Renal cortical epithelial cell (primary cell): ENCODE measurements around the gene POLR3H. TPM values are rescaled to one million over a fixed set of nuclear protein-coding genes. Genes with fewer than 3 reads are reported as not detected.
A peak's percentile ranks its signal among the peaks of the same experiment; 100 is the strongest.
"Not testable (repeated sequence)": the region's sequence is repeated elsewhere in the genome, so short reads cannot be mapped to it uniquely, and the experiment has no call there.

Experiments
- DNase-seq: peaks from one replicate; pipeline ENCODE4 v3.0.0-alpha.2; 2011; ENCODE audit warnings: low read depth
- total RNA-seq: library from RNA; depleted of rRNA; stranded (reverse); fragments of >200 nt; gene quantifications from 2 replicates; pipeline ENCODE4 v1.2.3, GENCODE V29; 2014

Gene POLR3H
- total RNA-seq, 1 donor from 2014 or later = 38.8 TPM

- peak; percentile 74 for DNase-seq
These were observed 20.3 kb upstream of the POLR3H start for GRCh38 chr22:41564563-41564962.

DNA sequence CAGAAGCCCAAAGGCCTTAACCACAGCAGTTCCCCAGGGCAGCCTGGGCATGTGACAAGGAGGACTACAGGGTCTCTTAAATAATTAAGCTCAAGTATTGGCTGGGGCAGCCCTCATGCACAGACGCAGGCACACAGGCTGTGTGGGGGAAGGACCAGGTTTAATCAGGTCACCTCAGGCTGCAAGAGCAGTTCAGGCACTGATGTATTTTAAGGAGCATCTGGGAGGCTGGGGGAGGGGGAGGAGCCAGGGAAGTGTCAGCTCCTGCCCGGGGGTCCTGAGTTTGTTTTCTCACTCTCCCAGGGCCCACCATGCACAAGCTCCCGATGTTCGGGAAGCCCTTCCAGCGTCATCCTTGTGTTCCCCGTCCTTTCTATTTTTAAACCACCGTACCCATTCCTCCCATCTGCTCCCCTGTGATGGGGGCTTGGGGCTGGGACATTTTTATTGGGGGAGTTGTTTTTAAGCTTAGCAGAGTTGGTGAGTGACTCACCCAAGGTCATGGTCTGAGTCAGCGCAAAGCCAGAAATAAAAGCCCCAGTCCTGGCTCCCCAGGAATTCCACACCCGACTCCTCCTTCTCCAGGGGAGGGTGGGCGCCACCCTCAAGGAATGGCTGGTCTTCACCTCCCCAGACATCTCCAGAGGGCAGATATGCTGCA is 18.9 kb upstream of the POLR3H start:
- DNase-seq = peak; percentile 91

- DNase-seq = no peak
These were observed 18.2 kb upstream of the POLR3H start for GRCh38 chr22:41562461-41562860.

- DNase-seq = no peak
These were observed 17.5 kb upstream of the POLR3H start for GRCh38 chr22:41561788-41562187.

GRCh38 chr22:41561335-41561734 is 17.1 kb upstream of the POLR3H start:
- no peak for DNase-seq

DNA sequence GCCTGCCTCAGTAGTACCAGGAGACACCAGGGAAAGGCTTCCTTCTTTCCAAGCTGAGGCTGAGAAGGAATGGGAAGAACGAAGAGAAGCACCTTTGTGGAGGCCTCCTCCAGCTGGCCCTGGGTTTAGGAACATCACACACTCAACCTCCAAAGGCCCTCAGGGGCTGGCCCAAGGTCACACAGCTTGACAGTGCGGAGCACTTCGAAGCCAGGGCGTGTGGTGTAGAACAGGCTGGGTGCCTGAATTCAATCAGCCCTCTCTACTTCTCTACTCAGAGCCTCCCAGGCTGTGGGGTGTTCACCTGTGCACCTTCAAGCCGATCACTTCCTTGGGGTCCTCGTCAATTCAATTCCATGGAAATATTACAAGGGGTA is 15.8 kb upstream of the POLR3H start:
- no peak for DNase-seq

DNA sequence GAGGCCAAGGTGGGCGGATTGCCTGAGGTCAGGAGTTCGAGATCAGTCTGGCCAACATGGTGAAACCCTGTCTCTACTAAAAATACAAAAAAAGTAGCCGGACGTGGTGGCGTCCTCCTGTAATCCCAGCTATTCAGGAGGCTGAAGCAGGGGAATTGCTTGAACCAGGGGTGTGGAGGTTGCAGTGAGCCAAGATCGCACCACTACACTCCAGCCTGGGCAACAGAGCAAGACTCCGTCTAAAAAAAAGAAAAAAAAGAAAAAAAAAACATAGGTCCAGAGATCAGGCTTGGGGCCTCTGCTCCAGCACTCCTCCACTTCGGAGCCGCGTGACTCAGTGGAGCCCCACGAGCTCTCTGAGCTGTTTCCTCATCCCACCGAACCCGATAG is 14.0 kb upstream of the POLR3H start:
- DNase-seq = not testable (repeated sequence)

- peak; percentile 57 for DNase-seq
These were observed 13.4 kb upstream of the POLR3H start for GRCh38 chr22:41557401-41558240.

- no peak for DNase-seq
These were observed 12.3 kb upstream of the POLR3H start for GRCh38 chr22:41556561-41556960.

- no peak for DNase-seq
These were observed 11.2 kb upstream of the POLR3H start for GRCh38 chr22:41555325-41555982.

GRCh38 chr22:41551877-41552582 is 7.8 kb upstream of the POLR3H start:
- no peak for DNase-seq

- no peak for DNase-seq
These were observed 6.8 kb upstream of the POLR3H start for GRCh38 chr22:41550952-41551491.

DNA sequence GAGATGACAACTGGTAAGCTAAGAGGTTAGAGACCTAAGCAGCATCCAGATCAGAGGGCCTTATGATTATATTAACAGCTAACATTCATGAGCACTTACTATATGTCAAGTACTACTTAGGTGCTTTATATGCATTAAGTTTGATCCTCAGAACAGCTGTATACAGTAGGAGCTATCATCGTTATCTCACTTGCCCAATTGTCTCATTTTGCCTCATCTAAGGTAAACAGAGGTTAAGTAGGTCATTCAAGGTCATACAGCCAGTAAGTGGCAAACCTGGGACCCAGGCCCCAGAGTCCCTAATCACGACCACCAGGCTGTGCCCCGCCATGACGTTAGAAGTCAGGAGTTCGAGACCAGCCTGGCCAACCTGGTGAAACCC is 4.6 kb upstream of the POLR3H start:
- DNase-seq = no peak

- no peak for DNase-seq
These were observed 604 bp upstream of the POLR3H start for GRCh38 chr22:41544671-41545476.

DNA sequence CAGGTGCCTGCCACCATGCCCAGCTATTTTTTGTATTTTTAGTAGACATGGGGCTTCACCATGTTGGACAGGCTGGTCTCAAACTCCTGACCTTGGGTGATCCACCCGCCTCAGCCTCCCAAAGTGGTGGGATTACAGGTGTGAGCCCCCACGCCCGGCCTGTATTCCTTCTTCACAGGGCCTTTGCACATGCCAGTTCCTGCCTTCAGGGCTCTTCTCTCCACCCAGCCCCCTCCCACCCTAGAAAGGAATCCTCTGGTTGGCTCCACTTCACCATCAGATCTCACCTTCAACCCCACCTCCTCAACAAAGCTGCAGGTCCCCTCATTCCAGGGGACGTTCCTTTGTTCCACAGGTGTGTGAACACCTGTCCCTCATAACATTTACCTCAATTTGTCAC is 2.0 kb downstream of the POLR3H start:
- DNase-seq = no peak

DNA sequence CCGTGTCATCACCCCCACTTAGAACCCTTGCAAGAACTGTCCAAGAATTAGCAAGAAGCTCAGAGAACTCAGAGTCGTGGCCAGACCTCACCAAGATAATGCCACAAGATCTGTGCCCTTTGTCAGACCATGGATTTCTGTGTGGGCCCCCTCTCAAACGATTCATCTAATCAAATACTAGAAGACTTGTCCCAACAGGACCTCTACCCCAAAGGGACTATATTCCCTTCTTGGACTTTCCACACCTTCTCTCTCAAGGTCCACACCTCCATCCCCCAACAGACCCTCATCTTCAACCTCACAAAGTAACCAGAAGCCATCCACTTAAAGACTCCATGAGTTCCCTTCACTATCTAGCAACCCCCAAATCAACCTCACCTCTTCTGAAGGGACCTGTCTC is 2.8 kb downstream of the POLR3H start:
- no peak for DNase-seq

DNA sequence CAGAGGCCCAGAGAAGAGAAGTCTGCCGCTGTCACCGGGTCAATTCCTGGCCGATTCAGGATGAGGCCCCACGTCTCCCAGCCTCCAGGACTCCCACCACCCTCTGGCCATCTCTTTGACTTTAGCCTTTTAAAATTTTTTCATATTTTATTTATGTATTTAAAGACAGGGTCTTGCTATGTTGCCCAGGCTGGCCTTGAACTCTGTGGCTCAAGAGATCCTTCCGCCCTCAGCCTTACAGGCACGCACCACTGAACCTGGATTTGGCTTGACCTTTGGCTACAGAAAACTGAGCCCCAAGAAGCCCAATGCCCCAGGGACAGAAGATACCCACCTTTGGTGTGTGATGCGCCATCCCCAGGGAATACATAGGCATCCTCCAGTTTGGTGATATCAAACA is 3.9 kb downstream of the POLR3H start:
- DNase-seq = no peak

DNA sequence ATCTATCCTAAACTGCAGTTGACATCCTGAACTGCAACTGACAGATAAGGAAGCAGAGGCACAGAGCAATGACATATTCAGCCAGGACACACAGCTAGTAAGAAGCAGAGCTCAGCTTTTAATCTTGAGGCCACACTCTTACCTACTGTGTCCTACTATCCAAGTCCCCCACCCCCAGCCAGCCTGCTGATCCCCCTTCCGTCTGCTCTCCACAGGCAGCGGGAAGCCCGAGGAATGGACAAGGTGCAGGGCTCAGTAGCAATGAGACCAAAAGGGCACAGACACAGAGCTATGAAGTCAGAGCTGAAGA is 4.3 kb downstream of the POLR3H start:
- no peak for DNase-seq

DNA sequence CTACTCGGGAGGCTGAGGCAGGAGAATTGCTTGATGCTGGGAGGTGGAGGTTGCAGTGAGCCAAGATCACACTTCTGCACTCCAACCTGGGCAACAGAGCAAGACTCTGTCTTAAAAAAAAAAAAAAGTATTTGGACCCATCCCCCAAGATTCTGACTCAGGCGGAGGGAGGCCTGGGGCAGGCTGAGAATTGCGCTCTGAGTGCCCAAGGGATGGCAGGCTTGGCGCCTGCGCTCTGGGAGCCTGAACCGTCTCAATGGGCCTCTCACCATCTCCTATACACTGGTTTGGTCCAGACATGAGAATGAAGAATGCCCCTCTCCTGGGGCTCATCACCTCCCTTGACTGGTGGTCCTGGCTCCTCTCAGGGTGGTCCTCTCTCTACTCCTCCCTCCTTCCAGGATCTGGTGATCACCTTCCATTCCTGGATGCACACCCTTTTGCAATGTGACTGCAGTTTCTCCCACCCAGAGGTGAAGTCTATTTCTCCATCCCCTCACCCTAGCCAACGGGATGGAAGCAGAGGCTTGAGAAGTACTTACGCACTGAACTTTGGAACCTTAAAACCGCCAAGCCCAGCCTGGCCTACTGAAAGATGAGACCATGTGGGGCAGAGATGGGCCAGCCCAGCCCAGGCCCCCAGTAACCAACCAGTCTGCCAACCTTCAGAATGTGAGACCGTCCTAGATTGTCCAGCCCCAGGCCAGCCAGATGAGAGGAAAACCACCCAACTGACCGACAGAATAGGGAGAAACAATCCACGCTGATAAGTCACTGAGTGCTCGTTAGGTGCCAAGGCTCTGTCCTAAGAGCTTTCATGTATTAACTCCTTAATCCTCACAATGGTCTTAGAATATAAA is 4.9 kb downstream of the POLR3H start:
- DNase-seq = peak; percentile 16

- no peak for DNase-seq
These were observed 5.7 kb downstream of the POLR3H start for GRCh38 chr22:41538583-41538982.
